Heart right ventricle (tissue), 16 donors: ENCODE measurements around the gene PRDM5. TPM values are rescaled to one million over a fixed set of nuclear protein-coding genes. Genes with fewer than 3 reads are reported as not detected.

ENCODE experiments used
- ATAC-seq, 8 donors: fragments of 200-7000 bp; cut with Tn5 transposase; one replicate each; pipeline ENCODE4 v1.9.1; 2020; ENCODE audit warnings: mild to moderate bottlenecking in 8 of 8, moderate library complexity in 8 of 8, moderate number of reproducible peaks in 1 of 8
- DNase-seq, 2 donors: peaks; one replicate each; pipeline ENCODE4 v3.0.0-alpha.2; 2020
- H3K27ac ChIP-seq, 10 donors: fragments of 200-600 bp; sonication (generic) in 2 of 10; one replicate each; pipeline versions ENCODE4 v1.5.0 to v1.8.0; 2020 to 2022; ENCODE audit warnings: mild to moderate bottlenecking in 3 of 10
- H3K27me3 ChIP-seq, 7 donors: fragments of 200-600 bp; one replicate each; pipeline ENCODE4 v1.8.0; 2021 to 2022; ENCODE audit warnings: mild to moderate bottlenecking in 2 of 7
- H3K36me3 ChIP-seq, 9 donors: fragments of 200-600 bp; sonication (generic) in 1 of 9; one replicate each; pipeline versions ENCODE4 v1.5.0 to v1.8.0; 2020 to 2022; ENCODE audit warnings: mild to moderate bottlenecking in 2 of 9
- H3K4me1 ChIP-seq, 9 donors: fragments of 200-600 bp; sonication (generic) in 1 of 9; one replicate each; pipeline versions ENCODE4 v1.5.0 to v1.8.0; 2020 to 2022; ENCODE audit warnings: mild to moderate bottlenecking in 4 of 9
- H3K4me3 ChIP-seq, 10 donors: fragments of 200-600 bp; sonication (generic) in 2 of 10; one replicate each; pipeline versions ENCODE4 v1.5.0 to v1.8.0; 2020 to 2022; ENCODE audit warnings: mild to moderate bottlenecking in 7 of 10, moderate library complexity in 2 of 10
- H3K9me3 ChIP-seq, 11 donors: fragments of 200-600 bp in 10 of 11; sonication (generic) in 2 of 11; one replicate each; pipeline versions ENCODE4 v1.5.0 to v1.8.0; 2013 to 2022; ENCODE audit warnings: mild to moderate bottlenecking in 2 of 11, control low read depth in 1 of 11, moderate library complexity in 1 of 11
- WGBS, 2 donors: extraction: QIAGEN DNeasy Blood & Tissue Kit; methylation state at CpG; one replicate each; pipeline ENCODE4 v1.1.7; 2013; ENCODE audit warnings: inconsistent platforms in 1 of 2; 5-methylcytosine and 5-hydroxymethylcytosine counted together
- intact Hi-C, 10 donors: fragments of 100-400 bp; cut with DNase I; formaldehyde crosslinking; loops; one replicate each; pipeline versions ENCODE4 v1.11.1 to v1.14.2; 2022
- polyA plus RNA-seq, 2 donors: library from polyadenylated mRNA; stranded (reverse); fragments of 200-250 nt; gene quantifications; one replicate each; pipeline ENCODE4 v1.2.3, GENCODE V29; 2013
- total RNA-seq, 10 donors: library from RNA; stranded (reverse); fragmentation: NEBNext Ultra II Directional in 3 of 10; extraction: Animal tissue kit (Norgen Biotek cat#: 25700) in 3 of 10; gene quantifications; one replicate each; pipeline versions ENCODE4 v1.2.1 to v1.2.4, GENCODE V29; 2021 to 2023
- TF ChIP-seq, protein P1 (sequence below), 9 donors: fragments of 200-600 bp; sonication (generic) in 2 of 9; IDR thresholded peaks; one replicate each; pipeline versions ENCODE4 v1.5.0 to v1.8.0; 2021 to 2022; ENCODE audit warnings: antibody characterized with exemption in 9 of 9, mild to moderate bottlenecking in 5 of 9, moderate library complexity in 1 of 9
- donor health status: Arrhythmogenic right ventricular cardiomyopathy.
- donor health status: ischemic (EF 13 %, LVEDD 7.1; RV severe dilation, severe dysfunction).
- donor health status: healthy with polysubstance abuse.
- donor health status: DM: no; HTN: yes; CAD: no.
- donor health status: DM: no; HTN: no; CAD: no.
- donor health status: ischemic (EF 25% LVEDD 6.9; RV normal size, moderate dysfunction).
- donor health status: ischemic (EF 25% LVEDD 5.7; RV mildly dilated, moderate dysfunction).
- donor health status: healthy.
- donor health status: DM: yes; HTN: yes; CAD: no.
- donor health status: Ischemic cardiomyopathy.
- donor health status: ischemic (EF 35%, LVEDD 5.7; RV mildly dilated, moderate dysfunction).
- donor health status: nonischemic (EF 11% LVEDD 7.7; RV severe dilation, severe dysfunction).
- donor health status: DM: yes; HTN: yes; CAD: no.
- donor health status: PGD.
- donor health status: ischemic (EF 29% LVEDD 5.4; RV normal size, mild dysfunction).
- donor health status: nonischemic (EF 23%, LVEDD 6.1; RV moderate dilation, normal function).

Gene PRDM5
- total and polyA plus RNA-seq, 12 donors: 1.5 to 20.5 (median 12.1) TPM

DNA sequence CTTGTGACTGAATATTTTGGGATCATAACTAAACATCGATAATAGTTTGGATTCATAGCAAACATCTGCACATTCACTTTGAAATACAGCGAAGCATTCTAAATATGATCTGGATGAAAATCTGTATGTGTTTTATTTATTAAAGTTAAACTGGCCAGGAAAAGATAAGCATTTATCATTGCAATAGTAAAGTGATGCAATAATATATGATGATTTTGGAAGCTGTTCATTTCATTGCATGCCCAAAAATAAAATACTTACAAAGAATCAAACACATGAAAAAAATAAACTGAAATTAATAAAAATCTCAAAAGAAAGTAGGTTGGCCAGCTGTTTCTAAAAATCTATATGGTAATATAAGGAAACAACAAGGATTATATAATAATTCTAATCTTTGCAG, 1.9 kb downstream of the PRDM5 start:
- no peak overlapping the region for H3K4me3 ChIP-seq
- H3K9me3 ChIP-seq: no peaks in the 10 kb centered on the region
- TF ChIP-seq, protein P1, sequence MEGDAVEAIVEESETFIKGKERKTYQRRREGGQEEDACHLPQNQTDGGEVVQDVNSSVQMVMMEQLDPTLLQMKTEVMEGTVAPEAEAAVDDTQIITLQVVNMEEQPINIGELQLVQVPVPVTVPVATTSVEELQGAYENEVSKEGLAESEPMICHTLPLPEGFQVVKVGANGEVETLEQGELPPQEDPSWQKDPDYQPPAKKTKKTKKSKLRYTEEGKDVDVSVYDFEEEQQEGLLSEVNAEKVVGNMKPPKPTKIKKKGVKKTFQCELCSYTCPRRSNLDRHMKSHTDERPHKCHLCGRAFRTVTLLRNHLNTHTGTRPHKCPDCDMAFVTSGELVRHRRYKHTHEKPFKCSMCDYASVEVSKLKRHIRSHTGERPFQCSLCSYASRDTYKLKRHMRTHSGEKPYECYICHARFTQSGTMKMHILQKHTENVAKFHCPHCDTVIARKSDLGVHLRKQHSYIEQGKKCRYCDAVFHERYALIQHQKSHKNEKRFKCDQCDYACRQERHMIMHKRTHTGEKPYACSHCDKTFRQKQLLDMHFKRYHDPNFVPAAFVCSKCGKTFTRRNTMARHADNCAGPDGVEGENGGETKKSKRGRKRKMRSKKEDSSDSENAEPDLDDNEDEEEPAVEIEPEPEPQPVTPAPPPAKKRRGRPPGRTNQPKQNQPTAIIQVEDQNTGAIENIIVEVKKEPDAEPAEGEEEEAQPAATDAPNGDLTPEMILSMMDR (IDR thresholded peaks at IDR 0.05): no peak
- H3K4me1 ChIP-seq: peaks cover 0 to 49% (median 35%) of the 10 kb centered on the region in 9 donors
- ATAC-seq (no peak), DNase-seq (no peak)
- WGBS, 2 donors: 73 to 78% methylated on average over 2 of the region's 2 CpGs
- H3K36me3 ChIP-seq: no peaks in the 10 kb centered on the region
- intact Hi-C loops: loop anchor here in 8 of 10 donors (5.0 to 10.0 kb wide), 7 partner anchors 134 to 206 kb away; partner anchors contain the start of gene NDNF (in 3 of the 8)
- H3K27ac ChIP-seq: peak overlapping the region in 4 of 10 donors; percentile 19 to 98 (median 62)
- H3K27me3 ChIP-seq: peaks cover 0 to 29% (median 0%) of the 10 kb centered on the region in 7 donors

DNA sequence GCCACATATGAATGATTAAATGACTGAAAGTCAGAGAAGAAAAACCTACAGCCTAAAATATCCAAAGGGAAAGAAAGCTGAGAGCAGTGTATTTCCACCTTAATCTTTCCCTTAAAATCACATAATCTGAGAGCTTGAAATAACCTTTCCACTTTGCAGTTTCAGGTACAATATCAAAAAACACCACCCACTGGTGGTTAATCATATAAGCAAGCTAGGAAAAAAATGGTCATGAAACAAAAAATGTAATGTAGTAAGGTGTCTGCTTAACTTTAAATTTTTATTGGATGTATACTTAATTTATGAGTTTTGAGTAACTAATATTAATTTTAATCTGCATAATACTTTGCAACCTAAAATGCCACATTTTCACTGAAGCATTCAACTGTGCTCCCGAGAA, 3.2 kb downstream of the PRDM5 start:
- H3K4me3 ChIP-seq: no peak overlapping the region
- DNase-seq: no peak
- H3K4me1 ChIP-seq: peaks cover 0 to 49% (median 35%) of the 10 kb centered on the region in 9 donors
- H3K9me3 ChIP-seq: no peaks in the 10 kb centered on the region
- WGBS, 2 donors: 93 to 100% methylated on average over 1 of the region's 1 CpG
- H3K27me3 ChIP-seq: peaks cover 0 to 27% (median 0%) of the 10 kb centered on the region in 7 donors
- peak overlapping the region in 4 of 10 donors; percentile 31 to 59 (median 33) for H3K27ac ChIP-seq
- no peaks in the 10 kb centered on the region for H3K36me3 ChIP-seq
- no peak for ATAC-seq
- intact Hi-C loops: no loop called here
- TF ChIP-seq, protein P1 (IDR thresholded peaks at IDR 0.05): no peak

DNA sequence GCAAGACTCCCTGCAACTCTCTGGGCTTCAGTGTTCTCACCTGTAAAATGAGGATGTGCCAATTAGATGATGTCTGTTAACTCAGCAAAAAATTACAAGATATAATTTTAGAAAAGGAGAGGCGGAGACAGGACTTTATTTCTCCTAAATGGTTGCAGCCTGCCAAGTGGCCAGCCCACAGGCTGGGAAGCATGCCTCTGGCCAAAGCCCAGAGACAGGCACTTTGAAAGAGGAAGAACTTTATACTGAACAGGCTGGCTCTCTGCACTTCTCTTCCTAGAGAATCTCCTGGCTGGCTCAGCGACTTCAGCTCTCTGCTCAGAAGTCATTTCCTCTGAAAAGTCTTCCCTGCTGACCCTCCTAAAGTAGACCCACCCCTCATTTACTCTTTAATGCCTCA, 3.7 kb downstream of the PRDM5 start:
- ATAC-seq: peak in 5 of 8 donors; percentile 52 to 72 (median 57)
- intact Hi-C loops: no loop called here

DNA sequence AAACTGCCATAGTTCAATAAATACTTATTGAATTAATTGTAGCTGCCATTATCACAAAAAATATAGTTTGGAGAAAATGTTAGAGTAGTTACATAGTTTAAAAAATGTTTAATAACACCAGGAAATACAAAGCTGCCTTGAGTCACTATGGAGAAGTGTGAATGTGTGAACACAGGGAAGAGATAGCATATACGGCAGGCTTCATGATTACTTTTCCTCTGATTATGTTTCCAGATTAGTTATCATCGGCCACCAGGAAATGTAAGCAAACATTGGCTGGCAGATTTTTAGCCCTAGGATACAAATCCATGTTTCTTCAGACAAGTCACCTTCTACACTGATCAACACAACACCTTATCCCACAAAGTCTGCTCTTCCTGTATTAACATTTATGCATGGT, 4.4 kb downstream of the PRDM5 start:
- H3K27ac ChIP-seq: peak overlapping the region in 3 of 10 donors; percentile 1 to 59 (median 33)
- peaks cover 0 to 6% (median 0%) of the 10 kb centered on the region in 9 donors for H3K36me3 ChIP-seq
- ATAC-seq (no peak), DNase-seq (no peak)
- no peaks in the 10 kb centered on the region for H3K9me3 ChIP-seq
- H3K27me3 ChIP-seq: peaks cover 0 to 15% (median 0%) of the 10 kb centered on the region in 7 donors
- WGBS, 2 donors: 11 to 25% methylated on average over 2 of the region's 2 CpGs
- intact Hi-C loops: no loop called here
- TF ChIP-seq, protein P1 (IDR thresholded peaks at IDR 0.05): no peak
- no peak overlapping the region for H3K4me3 ChIP-seq
- peaks cover 0 to 40% (median 28%) of the 10 kb centered on the region in 9 donors for H3K4me1 ChIP-seq

More for the DNA sequence above, 3.7 kb downstream of the PRDM5 start:
- TF ChIP-seq, protein P1 (IDR thresholded peaks at IDR 0.05): no peak
- peak; percentile 23 to 40 for DNase-seq
- no peaks in the 10 kb centered on the region for H3K9me3 ChIP-seq
- peak overlapping the region in 5 of 10 donors; percentile 1 to 59 (median 33) for H3K27ac ChIP-seq
- 21 to 28% methylated on average over 2 of the region's 2 CpGs for WGBS, 2 donors
- H3K4me1 ChIP-seq: peaks cover 0 to 47% (median 35%) of the 10 kb centered on the region in 9 donors
- no peaks in the 10 kb centered on the region for H3K36me3 ChIP-seq
- no peak overlapping the region for H3K4me3 ChIP-seq
- H3K27me3 ChIP-seq: peaks cover 0 to 21% (median 0%) of the 10 kb centered on the region in 7 donors
